ENCODE data around the gene NEAT1. TPM values are rescaled to one million over a fixed set of nuclear protein-coding genes. Genes with fewer than 3 reads are reported as not detected.
A peak's percentile ranks its signal among the peaks of the same experiment; 100 is the strongest.

The NEAT1 gene
- total RNA-seq, 1 donor from 2014 or later = 37.2 TPM

DNA sequence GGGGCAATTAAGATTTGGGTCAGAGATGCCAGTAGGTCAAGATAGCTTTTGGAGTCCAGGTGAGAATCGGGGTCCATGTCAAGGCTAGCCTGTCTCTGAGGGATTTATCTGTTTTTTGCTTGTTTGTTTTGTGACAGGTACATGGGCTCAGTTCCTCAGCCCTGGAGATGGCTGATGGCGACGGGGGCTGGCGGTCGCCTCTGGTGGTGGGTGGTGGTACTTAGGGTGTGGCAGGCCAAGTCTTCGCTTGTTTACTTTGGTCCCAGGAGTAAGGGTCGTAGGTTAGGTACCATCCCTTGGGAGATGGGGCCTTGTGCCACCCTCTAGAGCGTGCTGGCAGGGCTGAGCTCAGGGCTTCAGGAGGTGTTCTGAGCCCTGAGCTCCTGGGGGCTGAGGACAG is 44.8 kb upstream of the NEAT1 start:
- Mint-ChIP-seq H3K4me3 (peak overlapping the region; percentile 27), H3K36me3 (ENCODE audit: low read depth) (no peaks in the 10 kb centered on the region), H3K4me1 (peaks cover 12% of the 10 kb centered on the region), H3K9me3 (no peaks in the 10 kb centered on the region), H3K27ac (ENCODE audit: unreplicated experiment) (no peak overlapping the region), H3K27me3 (ENCODE audit: low read depth) (no peaks in the 10 kb centered on the region)
- DNase-seq (ENCODE audit: low read depth, low spot score) = no peak
- TF ChIP-seq, protein P1, sequence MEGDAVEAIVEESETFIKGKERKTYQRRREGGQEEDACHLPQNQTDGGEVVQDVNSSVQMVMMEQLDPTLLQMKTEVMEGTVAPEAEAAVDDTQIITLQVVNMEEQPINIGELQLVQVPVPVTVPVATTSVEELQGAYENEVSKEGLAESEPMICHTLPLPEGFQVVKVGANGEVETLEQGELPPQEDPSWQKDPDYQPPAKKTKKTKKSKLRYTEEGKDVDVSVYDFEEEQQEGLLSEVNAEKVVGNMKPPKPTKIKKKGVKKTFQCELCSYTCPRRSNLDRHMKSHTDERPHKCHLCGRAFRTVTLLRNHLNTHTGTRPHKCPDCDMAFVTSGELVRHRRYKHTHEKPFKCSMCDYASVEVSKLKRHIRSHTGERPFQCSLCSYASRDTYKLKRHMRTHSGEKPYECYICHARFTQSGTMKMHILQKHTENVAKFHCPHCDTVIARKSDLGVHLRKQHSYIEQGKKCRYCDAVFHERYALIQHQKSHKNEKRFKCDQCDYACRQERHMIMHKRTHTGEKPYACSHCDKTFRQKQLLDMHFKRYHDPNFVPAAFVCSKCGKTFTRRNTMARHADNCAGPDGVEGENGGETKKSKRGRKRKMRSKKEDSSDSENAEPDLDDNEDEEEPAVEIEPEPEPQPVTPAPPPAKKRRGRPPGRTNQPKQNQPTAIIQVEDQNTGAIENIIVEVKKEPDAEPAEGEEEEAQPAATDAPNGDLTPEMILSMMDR (conservative IDR thresholded peaks at IDR 0.05) = no peak

DNA sequence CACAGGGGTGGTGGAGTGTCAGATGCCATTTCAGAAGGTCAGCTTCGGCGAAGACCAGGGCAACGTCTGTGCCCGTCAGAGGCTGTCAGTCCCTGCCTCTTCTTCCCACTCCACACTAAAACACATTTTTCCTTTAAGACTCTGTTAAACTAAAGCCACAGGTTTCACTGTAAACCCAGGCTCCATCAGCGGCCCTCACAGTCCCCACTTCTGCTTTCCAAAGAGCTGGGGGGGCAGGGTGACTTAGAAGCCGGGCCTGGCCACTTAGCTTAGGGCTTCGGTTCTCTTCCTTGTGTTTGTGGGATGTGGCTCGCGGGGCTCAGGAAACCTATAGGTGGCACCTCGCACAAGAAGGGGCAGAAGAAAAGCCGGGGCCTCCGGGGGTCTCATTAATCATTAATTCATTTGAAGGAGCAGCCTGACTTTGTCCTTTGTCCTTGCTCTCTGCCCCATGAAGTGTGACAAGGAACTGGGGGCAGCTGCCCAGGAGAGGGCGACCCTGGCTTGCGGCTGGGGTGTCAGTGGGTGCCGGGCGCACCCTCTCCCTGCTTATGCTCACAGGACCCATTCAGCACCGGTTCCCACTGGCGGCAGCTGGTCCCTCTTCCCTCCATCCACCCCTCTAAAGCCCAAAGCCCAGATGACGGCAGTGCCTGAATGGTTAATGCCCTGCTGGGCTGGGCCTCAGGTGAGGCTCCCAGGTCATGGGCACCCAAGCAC is 44.2 kb upstream of the NEAT1 start:
- DNase-seq (ENCODE audit: low read depth, low spot score) = no peak
- no peak overlapping the region for H3K4me3 Mint-ChIP-seq
- TF ChIP-seq, protein P1 (conservative IDR thresholded peaks at IDR 0.05) = peak; percentile 3
- H3K9me3 Mint-ChIP-seq = no peaks in the 10 kb centered on the region
- peaks cover 17% of the 10 kb centered on the region for H3K4me1 Mint-ChIP-seq
- H3K36me3 Mint-ChIP-seq (ENCODE audit: low read depth) = no peaks in the 10 kb centered on the region
- H3K27me3 Mint-ChIP-seq (ENCODE audit: low read depth) = no peaks in the 10 kb centered on the region
- no peak overlapping the region for H3K27ac Mint-ChIP-seq (ENCODE audit: unreplicated experiment)

DNA sequence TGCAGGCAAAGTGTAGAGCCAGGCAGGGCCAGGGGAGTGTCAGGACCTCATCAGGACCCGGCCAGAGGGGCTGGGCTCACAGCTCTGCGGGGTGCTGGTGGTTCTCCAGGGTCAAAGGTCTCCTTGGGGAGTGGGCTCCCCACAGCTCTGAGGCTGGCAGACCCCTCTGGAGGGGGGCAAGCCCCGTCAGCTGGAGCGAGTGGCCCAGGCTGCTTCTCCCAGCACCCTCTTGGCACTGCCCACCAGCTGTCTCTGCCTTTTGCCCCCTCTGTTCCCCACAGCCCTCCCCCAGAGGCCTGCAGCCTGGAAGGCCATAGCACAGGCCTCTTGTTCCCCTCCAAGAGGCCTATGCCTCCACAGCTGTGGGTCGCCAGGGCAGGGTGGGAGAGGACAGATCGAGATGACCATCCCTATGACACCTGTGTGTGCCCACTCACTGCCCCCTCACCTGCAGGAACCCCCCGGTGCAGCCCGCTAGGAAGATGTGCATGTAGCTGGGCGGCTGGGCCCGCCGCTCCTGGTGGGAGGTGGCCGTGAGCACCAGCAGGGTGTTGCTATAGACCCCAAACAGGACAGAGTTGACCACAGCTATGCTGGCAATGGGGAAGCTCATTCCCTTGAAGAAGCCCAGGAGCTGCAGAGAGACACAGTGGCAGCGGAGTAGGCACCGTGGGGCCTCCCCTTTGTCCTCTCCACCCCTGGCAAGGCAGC is 43.5 kb upstream of the NEAT1 start:
- Mint-ChIP-seq H3K9me3 (no peaks in the 10 kb centered on the region), H3K4me1 (peaks cover 23% of the 10 kb centered on the region), H3K27me3 (ENCODE audit: low read depth) (no peaks in the 10 kb centered on the region), H3K36me3 (ENCODE audit: low read depth) (no peaks in the 10 kb centered on the region), H3K27ac (ENCODE audit: unreplicated experiment) (no peak overlapping the region), H3K4me3 (no peak overlapping the region)
- DNase-seq (ENCODE audit: low read depth, low spot score) = no peak
- TF ChIP-seq, protein P1 (conservative IDR thresholded peaks at IDR 0.05) = no peak

DNA sequence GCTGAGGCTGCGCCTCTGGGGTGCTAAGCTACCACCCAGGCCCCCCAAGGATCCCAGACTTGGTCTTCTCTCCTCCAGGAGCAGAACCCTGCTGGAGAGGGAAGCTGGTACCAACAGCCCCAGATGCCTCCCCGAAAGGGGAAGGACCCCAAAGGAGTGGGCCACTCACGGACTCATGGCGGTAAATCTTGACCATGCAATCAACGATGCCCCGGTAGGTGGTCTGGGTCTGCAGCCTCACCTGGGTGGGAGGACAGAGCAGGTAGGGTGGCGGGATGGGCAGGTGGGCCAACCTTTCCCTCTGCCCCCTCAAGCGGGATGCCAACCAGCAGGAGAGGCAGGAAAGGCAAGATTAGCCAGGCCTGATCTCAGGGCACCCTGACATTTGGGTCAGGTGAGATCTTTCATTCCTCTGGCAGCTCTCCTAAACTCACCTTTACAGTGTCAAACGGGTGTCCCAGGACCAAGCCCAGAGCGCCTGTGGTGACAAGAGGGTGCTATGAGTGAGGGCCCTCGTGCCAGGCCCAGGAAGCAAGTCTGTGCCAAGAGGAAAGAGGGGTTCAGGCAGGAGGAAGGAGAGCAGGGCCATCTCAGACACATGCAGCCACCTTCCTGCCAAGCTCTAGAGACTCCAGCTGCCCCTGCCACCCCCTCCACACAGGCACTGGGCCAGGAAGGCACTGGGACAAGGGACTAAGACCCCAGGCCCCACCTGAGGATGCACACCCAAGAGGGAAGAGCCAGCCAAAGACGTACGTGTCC is 42.7 kb upstream of the NEAT1 start:
- H3K27me3 Mint-ChIP-seq (ENCODE audit: low read depth) = no peaks in the 10 kb centered on the region
- H3K4me3 Mint-ChIP-seq = no peak overlapping the region
- H3K4me1 Mint-ChIP-seq = peaks cover 26% of the 10 kb centered on the region
- no peak for DNase-seq (ENCODE audit: low read depth, low spot score)
- H3K9me3 Mint-ChIP-seq = no peaks in the 10 kb centered on the region
- H3K36me3 Mint-ChIP-seq (ENCODE audit: low read depth) = no peaks in the 10 kb centered on the region
- TF ChIP-seq, protein P1 (conservative IDR thresholded peaks at IDR 0.05) = no peak
- no peak overlapping the region for H3K27ac Mint-ChIP-seq (ENCODE audit: unreplicated experiment)

DNA sequence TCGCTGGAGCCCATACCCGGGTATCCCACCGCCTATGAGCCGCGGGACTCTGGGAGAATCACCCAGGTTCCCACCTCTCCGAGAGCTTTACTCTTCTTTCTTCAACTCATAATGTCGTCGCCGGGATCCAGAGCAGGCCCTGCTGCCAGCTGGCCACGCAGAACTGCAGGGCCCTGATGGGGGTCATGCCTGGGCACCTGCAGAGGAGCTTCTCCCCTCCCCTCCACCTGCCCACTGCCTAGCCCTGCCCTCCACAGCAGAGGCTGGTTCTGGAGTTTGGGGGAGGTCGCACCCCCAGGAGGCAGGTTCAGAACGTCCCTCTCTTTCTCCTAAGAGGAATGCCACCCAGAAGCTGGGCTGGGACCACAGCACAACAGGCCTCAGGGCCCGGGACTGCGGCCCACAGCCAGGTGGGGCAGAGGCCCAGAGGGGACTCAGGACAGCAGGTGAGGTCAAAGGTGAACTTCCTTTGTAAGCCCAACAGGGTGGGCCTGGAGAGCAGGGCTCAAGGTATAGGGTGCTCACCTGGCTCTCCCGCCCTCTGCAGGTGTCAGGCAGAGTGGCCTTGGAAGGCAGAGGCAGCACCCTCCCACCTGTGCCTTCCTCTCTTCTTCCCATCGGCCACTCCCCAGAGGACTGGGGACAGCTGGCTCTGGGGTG is 42.0 kb upstream of the NEAT1 start:
- Mint-ChIP-seq H3K4me3 (no peak overlapping the region), H3K27ac (ENCODE audit: unreplicated experiment) (no peak overlapping the region), H3K36me3 (ENCODE audit: low read depth) (no peaks in the 10 kb centered on the region), H3K27me3 (ENCODE audit: low read depth) (no peaks in the 10 kb centered on the region), H3K9me3 (no peaks in the 10 kb centered on the region), H3K4me1 (peaks cover 26% of the 10 kb centered on the region)
- TF ChIP-seq, protein P1 (conservative IDR thresholded peaks at IDR 0.05) = no peak
- DNase-seq (ENCODE audit: low read depth, low spot score) = no peak
